Measurements from ENCODE around the gene GRID2IP. TPM values are rescaled to one million over a fixed set of nuclear protein-coding genes. Genes with fewer than 3 reads are reported as not detected.

GRID2IP gene
- total RNA-seq, 2 experiments from 2014 or later = 0.36 to 0.39 TPM

DNA sequence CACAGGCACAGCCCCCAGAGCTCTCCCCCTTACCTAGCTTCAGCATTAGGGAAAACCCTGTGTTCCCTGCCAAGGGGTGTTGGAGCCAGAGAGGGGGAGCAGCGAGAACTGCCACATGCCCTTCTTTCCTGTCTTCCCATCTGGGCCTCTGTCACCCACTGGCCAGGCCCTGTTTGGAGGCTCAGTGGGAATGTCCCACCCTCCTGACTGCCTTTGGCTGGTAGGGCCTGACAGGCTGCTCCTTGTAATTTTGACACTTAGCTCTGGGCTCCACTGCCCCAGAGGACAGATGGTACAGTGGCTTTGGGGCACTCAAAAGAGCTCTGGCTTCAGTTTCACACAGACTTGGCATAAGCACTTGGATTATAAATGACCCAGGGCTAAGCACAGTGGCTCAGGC lies 50.6 kb downstream of the GRID2IP start:
- H3K27me3 Mint-ChIP-seq = no peaks in the 10 kb centered on the region
- DNase-seq = no peak
- H3K36me3 ChIP-seq (ENCODE audit: insufficient read depth, low read length) = no peaks in the 10 kb centered on the region
- no peak for TF ChIP-seq CTCF (IDR thresholded peaks at IDR 0.05)
- intact Hi-C loops (cut with DNase I, micrococcal nuclease) = no loop called here
- ChIA-PET CTCF (interaction anchor here (1.2 kb wide), 1 partner anchor 15 kb away, joined by 5 read pairs; no protein-coding TSS in a partner anchor), POLR2A (no interaction called here)
- no peaks in the 10 kb centered on the region for H3K9me3 Mint-ChIP-seq
- H3K27ac ChIP-seq (ENCODE audit: low read depth in 1 of 2, low read length in 2 of 2) = no peak overlapping the region
- H3K27ac Mint-ChIP-seq = no peak overlapping the region
- H3K4me3 ChIP-seq (ENCODE audit: low read length) = no peak overlapping the region
- H3K4me1 Mint-ChIP-seq (ENCODE audit: low read depth) = peaks cover 9% of the 10 kb centered on the region
- H3K36me3 Mint-ChIP-seq (ENCODE audit: low read depth) = no peaks in the 10 kb centered on the region
- peaks cover 12% of the 10 kb centered on the region for H3K4me1 ChIP-seq (ENCODE audit: insufficient read depth, low read length)
- H3K27me3 ChIP-seq (ENCODE audit: control insufficient read depth in 1 of 2, insufficient read depth in 2 of 2, low read length in 2 of 2) = no peaks in the 10 kb centered on the region
- ATAC-seq (ENCODE audit: poor library complexity) = no peak
- H3K9me3 ChIP-seq (ENCODE audit: control insufficient read depth in 1 of 2, insufficient read depth in 1 of 2, low read length in 2 of 2) = no peaks in the 10 kb centered on the region
- H3K4me3 Mint-ChIP-seq = no peak overlapping the region

DNA sequence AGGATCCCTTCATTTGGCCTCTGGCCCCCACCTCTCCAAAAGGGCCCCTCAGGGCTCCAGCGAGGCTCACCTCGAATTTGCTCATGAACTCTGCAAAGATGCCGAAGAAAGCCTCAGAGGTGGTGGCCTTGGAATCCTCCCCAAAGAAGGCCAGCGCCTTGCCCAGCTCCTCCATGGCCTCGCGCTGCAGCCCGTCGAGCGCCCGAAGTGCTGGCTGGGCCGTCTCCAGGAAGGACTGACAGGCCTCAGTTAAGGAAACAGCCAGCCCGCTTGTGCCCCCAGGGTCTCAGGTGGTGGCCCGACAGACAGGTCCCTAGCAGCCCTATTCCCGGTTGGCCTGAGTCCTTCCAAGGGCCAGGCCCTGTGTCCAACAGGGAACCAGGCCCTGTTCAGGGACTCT lies 53.3 kb downstream of the GRID2IP start:
- Histone ChIP-seq H3K4me3 (ENCODE audit: low read length) (no peak overlapping the region), H3K9me3 (ENCODE audit: control insufficient read depth in 1 of 2, insufficient read depth in 1 of 2, low read length in 2 of 2) (no peaks in the 10 kb centered on the region), H3K27me3 (ENCODE audit: control insufficient read depth in 1 of 2, insufficient read depth in 2 of 2, low read length in 2 of 2) (no peaks in the 10 kb centered on the region), H3K36me3 (ENCODE audit: insufficient read depth, low read length) (no peaks in the 10 kb centered on the region), H3K27ac (ENCODE audit: low read depth in 1 of 2, low read length in 2 of 2) (no peak overlapping the region), H3K4me1 (ENCODE audit: insufficient read depth, low read length) (no peaks in the 10 kb centered on the region)
- H3K9me3 Mint-ChIP-seq = no peaks in the 10 kb centered on the region
- TF ChIP-seq CTCF (IDR thresholded peaks at IDR 0.05) = no peak
- ChIA-PET POLR2A (no interaction called here), CTCF (no interaction called here)
- no peak overlapping the region for H3K27ac Mint-ChIP-seq
- H3K27me3 Mint-ChIP-seq = no peaks in the 10 kb centered on the region
- H3K4me1 Mint-ChIP-seq (ENCODE audit: low read depth) = no peaks in the 10 kb centered on the region
- no peak for ATAC-seq (ENCODE audit: poor library complexity)
- no peaks in the 10 kb centered on the region for H3K36me3 Mint-ChIP-seq (ENCODE audit: low read depth)
- DNase-seq = no peak
- H3K4me3 Mint-ChIP-seq = no peak overlapping the region
- intact Hi-C loops (cut with DNase I, micrococcal nuclease) = no loop called here

DNA sequence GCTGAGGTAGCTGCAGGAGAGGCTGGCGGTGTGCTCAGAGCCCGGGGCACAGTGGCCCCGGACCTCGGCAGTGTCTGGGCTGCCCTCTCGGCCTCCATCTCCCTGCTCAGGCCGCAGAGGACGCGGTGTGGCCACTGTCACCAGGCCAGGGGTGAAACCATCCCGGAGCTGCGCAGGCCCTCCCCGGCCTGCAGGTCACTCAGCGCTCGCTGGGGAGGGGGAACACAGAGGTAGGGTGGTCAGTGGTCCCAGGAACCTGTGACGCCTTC lies 53.7 kb downstream of the GRID2IP start:
- Histone ChIP-seq H3K27ac (ENCODE audit: low read depth in 1 of 2, low read length in 2 of 2) (no peak overlapping the region), H3K27me3 (ENCODE audit: control insufficient read depth in 1 of 2, insufficient read depth in 2 of 2, low read length in 2 of 2) (no peaks in the 10 kb centered on the region), H3K4me1 (ENCODE audit: insufficient read depth, low read length) (no peaks in the 10 kb centered on the region), H3K4me3 (ENCODE audit: low read length) (no peak overlapping the region), H3K9me3 (ENCODE audit: control insufficient read depth in 1 of 2, insufficient read depth in 1 of 2, low read length in 2 of 2) (no peaks in the 10 kb centered on the region), H3K36me3 (ENCODE audit: insufficient read depth, low read length) (no peaks in the 10 kb centered on the region)
- DNase-seq = no peak
- CTCF ChIA-PET = no interaction called here
- no peak overlapping the region for H3K27ac Mint-ChIP-seq
- ATAC-seq (ENCODE audit: poor library complexity) = no peak
- H3K27me3 Mint-ChIP-seq = no peaks in the 10 kb centered on the region
- POLR2A ChIA-PET = no interaction called here
- H3K36me3 Mint-ChIP-seq (ENCODE audit: low read depth) = no peaks in the 10 kb centered on the region
- no peak for TF ChIP-seq CTCF (IDR thresholded peaks at IDR 0.05)
- H3K9me3 Mint-ChIP-seq = no peaks in the 10 kb centered on the region
- H3K4me1 Mint-ChIP-seq (ENCODE audit: low read depth) = no peaks in the 10 kb centered on the region
- intact Hi-C loops (cut with DNase I, micrococcal nuclease) = no loop called here
- no peak overlapping the region for H3K4me3 Mint-ChIP-seq

All from CD4-positive, alpha-beta T cell (primary cell).